GM23338 (cell line): ENCODE data around the gene SRF.

Source experiments
- CREB1 ChIP-seq: fragments of 250-450 bp; sonication (Bioruptor Pico); IDR thresholded peaks from 2 replicates; pipeline ENCODE4 v1.5.0; 2020; ENCODE audit warnings: low read depth, mild to moderate bottlenecking, moderate library complexity
- CTCF ChIP-seq, 2 experiments: fragments of 200-600 bp in 1 of 2; sonication (generic) in 1 of 2; conservative IDR thresholded peaks; 2 replicates each; pipeline versions ENCODE4 v1.5.1 to v1.6.1; 2016 to 2017; ENCODE audit warnings: antibody characterized with exemption in 2 of 2, low read depth in 2 of 2, mild to moderate bottlenecking in 2 of 2, moderate library complexity in 1 of 2
- EZH2 ChIP-seq: fragments of 200-600 bp; sonication (generic); IDR thresholded peaks from one replicate; pipeline ENCODE4 v1.8.0; 2017; ENCODE audit warnings: antibody characterized with exemption, mild to moderate bottlenecking, low read depth; ENCODE audit not compliant: unreplicated experiment
- EZH2phosphoT487 ChIP-seq: fragments of 200-600 bp; sonication (generic); IDR thresholded peaks from one replicate; pipeline ENCODE4 v1.8.1; 2018; ENCODE audit warnings: antibody characterized with exemption; ENCODE audit not compliant: unreplicated experiment
- JUNB ChIP-seq: IDR thresholded peaks from one replicate; pipeline ENCODE4 v1.6.1; 2016; ENCODE audit warnings: antibody characterized with exemption; ENCODE audit not compliant: unreplicated experiment
- NANOG ChIP-seq: IDR thresholded peaks from 2 replicates; pipeline ENCODE4 v1.6.1; 2016; ENCODE audit warnings: antibody characterized with exemption, borderline replicate concordance
- POLR2AphosphoS5 ChIP-seq: IDR thresholded peaks from 2 replicates; pipeline ENCODE4 v1.6.1; 2016; ENCODE audit warnings: antibody characterized with exemption, low read depth
- REST ChIP-seq: IDR thresholded peaks from one replicate; pipeline ENCODE4 v1.6.1; 2018; ENCODE audit warnings: antibody characterized with exemption; ENCODE audit not compliant: unreplicated experiment

GRCh38 chr6:43178951-43179830 is 8.1 kb downstream of the SRF start:
- TF ChIP-seq CTCF (conservative IDR thresholded peaks at IDR 0.05; ENCODE audit: low read depth in 2 of 2): no peak
- TF ChIP-seq REST: no peak
- no peak for TF ChIP-seq EZH2phosphoT487
- TF ChIP-seq POLR2AphosphoS5: no peak
- TF ChIP-seq JUNB: no peak
- no peak for TF ChIP-seq EZH2
- TF ChIP-seq CREB1: no peak
- no peak for TF ChIP-seq NANOG
